HepG2 (cell line): Measurements from ENCODE around the gene CMIP. TPM values are rescaled to one million over a fixed set of nuclear protein-coding genes. Genes with fewer than 3 reads are reported as not detected.
A peak's percentile ranks its signal among the peaks of the same experiment; 100 is the strongest.

Source experiments
- ATF1 ChIP-seq: IDR thresholded peaks from 2 replicates; pipeline ENCODE4 v1.6.1; 2016; ENCODE audit warnings: mild to moderate bottlenecking, control low read depth
- CTCF ChIP-seq: sonication (generic); formaldehyde crosslinking; IDR thresholded peaks from 2 replicates; pipeline ENCODE4 v1.5.0; 2020; ENCODE audit warnings: mild to moderate bottlenecking, missing genetic modification reagents, moderate library complexity
- DRAP1 ChIP-seq: IDR thresholded peaks from 2 replicates; pipeline ENCODE4 v1.6.1; 2016; ENCODE audit warnings: missing genetic modification reagents, missing compliant biosample characterization
- FLYWCH1 ChIP-seq: sonication (generic); formaldehyde crosslinking; IDR thresholded peaks from 2 replicates; pipeline ENCODE4 v1.8.1; 2023; ENCODE audit warnings: mild to moderate bottlenecking, missing genetic modification reagents
- FOXO1 ChIP-seq: sonication (generic); formaldehyde crosslinking; IDR thresholded peaks from 2 replicates; pipeline ENCODE4 v1.4.0; 2020; ENCODE audit warnings: missing genetic modification reagents
- HIC2 ChIP-seq: sonication (generic); formaldehyde crosslinking; IDR thresholded peaks from 2 replicates; pipeline ENCODE4 v1.9.0; 2022; ENCODE audit warnings: low read depth, missing genetic modification reagents
- KMT2B ChIP-seq: IDR thresholded peaks from 2 replicates; pipeline ENCODE4 v1.6.1; 2016; ENCODE audit warnings: missing genetic modification reagents, missing compliant biosample characterization
- MYPOP ChIP-seq: sonication (generic); formaldehyde crosslinking; IDR thresholded peaks from 2 replicates; pipeline ENCODE4 v1.8.1; 2023; ENCODE audit warnings: mild to moderate bottlenecking, moderate library complexity, missing genetic modification reagents
- RXRB ChIP-seq: IDR thresholded peaks from 2 replicates; pipeline ENCODE4 v1.6.1; 2016; ENCODE audit warnings: borderline replicate concordance, missing genetic modification reagents, missing compliant biosample characterization
- SIX1 ChIP-seq: sonication (generic); formaldehyde crosslinking; IDR thresholded peaks from 2 replicates; pipeline ENCODE4 v1.4.0; 2020; ENCODE audit warnings: missing genetic modification reagents, borderline replicate concordance
- SMARCC2 ChIP-seq: fragments of 450-650 bp; IDR thresholded peaks from 2 replicates; pipeline ENCODE4 v1.6.1; 2017; ENCODE audit warnings: antibody characterized with exemption, mild to moderate bottlenecking
- SPEN ChIP-seq: sonication (generic); formaldehyde crosslinking; IDR thresholded peaks from 2 replicates; pipeline ENCODE4 v1.5.1; 2020; ENCODE audit warnings: low read depth, mild to moderate bottlenecking, missing genetic modification reagents
- SSRP1 ChIP-seq: IDR thresholded peaks from 2 replicates; pipeline ENCODE4 v1.6.1; 2016; ENCODE audit warnings: control low read depth
- TBX2 ChIP-seq: sonication (generic); formaldehyde crosslinking; IDR thresholded peaks from 2 replicates; pipeline ENCODE4 v1.5.0; 2020; ENCODE audit warnings: missing genetic modification reagents, mild to moderate bottlenecking, borderline replicate concordance
- ZBTB21 ChIP-seq: sonication (generic); formaldehyde crosslinking; IDR thresholded peaks from 2 replicates; pipeline ENCODE4 v1.4.0; 2020; ENCODE audit warnings: missing genetic modification reagents
- ZBTB33 ChIP-seq: sonication (generic); formaldehyde crosslinking; IDR thresholded peaks from 2 replicates; pipeline ENCODE4 v1.4.0; 2020; ENCODE audit warnings: missing genetic modification reagents
- ZNF230 ChIP-seq: sonication (generic); formaldehyde crosslinking; IDR thresholded peaks from 2 replicates; pipeline ENCODE4 v1.4.0; 2020; ENCODE audit warnings: mild to moderate bottlenecking, missing genetic modification reagents
- ZNF256 ChIP-seq: sonication (generic); formaldehyde crosslinking; conservative IDR thresholded peaks from 2 replicates; pipeline ENCODE4 v1.4.0; 2020; ENCODE audit warnings: missing genetic modification reagents
- ZNF296 ChIP-seq: sonication (generic); formaldehyde crosslinking; conservative IDR thresholded peaks from 2 replicates; pipeline ENCODE4 v1.5.0; 2020; ENCODE audit warnings: mild to moderate bottlenecking, missing genetic modification reagents
- ZNF33A ChIP-seq: sonication (generic); formaldehyde crosslinking; IDR thresholded peaks from 2 replicates; pipeline ENCODE4 v1.5.1; 2020; ENCODE audit warnings: missing genetic modification reagents, mild to moderate bottlenecking, moderate library complexity, borderline replicate concordance
- ZNF569 ChIP-seq: sonication (generic); formaldehyde crosslinking; IDR thresholded peaks from 2 replicates; pipeline ENCODE4 v1.5.0; 2020; ENCODE audit warnings: mild to moderate bottlenecking, missing genetic modification reagents, moderate library complexity, borderline replicate concordance
- ZNF652 ChIP-seq: IDR thresholded peaks from 2 replicates; pipeline ENCODE4 v1.6.1; 2016; ENCODE audit warnings: low read depth, borderline replicate concordance
- ZNF878 ChIP-seq: sonication (generic); formaldehyde crosslinking; IDR thresholded peaks from 2 replicates; pipeline ENCODE4 v1.8.1; 2023; ENCODE audit warnings: mild to moderate bottlenecking, missing genetic modification reagents, moderate library complexity
- polyA plus RNA-seq, 8 experiments: library from polyadenylated mRNA; depleted of rRNA in 3 of 8; stranded (reverse) in 7 of 8; unstranded in 1 of 8; fragments of >200 nt; fragmentation: Illumina TruSeq in 4 of 8; extraction: Trizol in 4 of 8; gene quantifications; 2 replicates each; pipeline versions ENCODE4 v1.2.1 to v1.2.3, GENCODE V29; 2011 to 2016; ENCODE audit warnings: low read depth in 4 of 8, missing spikeins in 1 of 8, mixed read lengths in 1 of 8; ENCODE audit not compliant: insufficient read depth in 1 of 8
- total RNA-seq, 5 experiments: library from RNA; depleted of rRNA; stranded (reverse); fragments of >200 nt; fragmentation: Illumina TruSeq; extraction: Trizol; gene quantifications; 2 replicates each; pipeline ENCODE4 v1.2.3, GENCODE V29; 2016; ENCODE audit warnings: low read depth in 1 of 5

Gene CMIP
- total and polyA plus RNA-seq, 2 of the 13 experiments (the other 11 are each of a cell fraction or from before 2014, with no cell fraction given) = 10.9 to 18.1 TPM

- TF ChIP-seq ZBTB33 (CRISPR knock-in tag) (peak; percentile 33; the same call in 1 of the 2 replicates), ZNF878 (CRISPR knock-in tag) (no peak), KMT2B (peak; percentile 17; the same call in 1 of the 2 replicates), DRAP1 (0 out of 2 replicates have a peak, but pooled peaks have one; percentile 43), FOXO1 (CRISPR knock-in tag) (peak; percentile 38; the same call in 1 of the 2 replicates), SMARCC2 (no peak), FLYWCH1 (CRISPR knock-in tag) (no peak), ZNF652 (CRISPR knock-in tag) (no peak), ATF1 (CRISPR knock-in tag) (no peak), TBX2 (peak; percentile 53; the same call in 1 of the 2 replicates), ZNF296 (CRISPR knock-in tag) (peak; percentile 53; the same call in 1 of the 2 replicates), RXRB (CRISPR knock-in tag) (peak; percentile 35; the same call in 1 of the 2 replicates), ZNF33A (no peak), ZBTB21 (CRISPR knock-in tag) (no peak), HIC2 (CRISPR knock-in tag) (peak; percentile 68; the same call in 1 of the 2 replicates), CTCF (CRISPR knock-in tag) (no peak), ZNF569 (CRISPR knock-in tag) (no peak), SIX1 (CRISPR knock-in tag) (no peak), MYPOP (CRISPR knock-in tag) (no peak), ZNF256 (no peak), ZNF230 (CRISPR knock-in tag) (no peak), SSRP1 (CRISPR knock-in tag) (0 out of 2 replicates have a peak, but pooled peaks have one; percentile 43), SPEN (CRISPR knock-in tag) (peak; percentile 34; the same call in 1 of the 2 replicates)
These were observed 1.6 kb downstream of the CMIP start (continued) for GRCh38 chr16:81445966-81446906.
